Measurements from ENCODE around the gene TOR1AIP2.
"Not testable (repeated sequence)": the region's sequence is repeated elsewhere in the genome, so short reads cannot be mapped to it uniquely, and the experiment has no call there.

Gene TOR1AIP2

GRCh38 chr1:179860652-179861051, 17.0 kb downstream of the TOR1AIP2 start:
- no peak for DNase-seq (ENCODE audit: low spot score)
- H3K4me3 ChIP-seq (ENCODE audit: severe bottlenecking): no peak overlapping the region
- H3K27ac ChIP-seq (ENCODE audit: poor library complexity, severe bottlenecking): no peak overlapping the region
- H3K27me3 ChIP-seq (ENCODE audit: insufficient read depth, poor library complexity, severe bottlenecking): no peaks in the 10 kb centered on the region
- ATAC-seq (ENCODE audit: low read depth): no peak
- H3K9me3 ChIP-seq (ENCODE audit: severe bottlenecking): no peaks in the 10 kb centered on the region
- H3K36me3 ChIP-seq (ENCODE audit: low read depth): peaks cover 56% of the 10 kb centered on the region
- H3K4me1 ChIP-seq (ENCODE audit: insufficient read depth, poor library complexity, severe bottlenecking): no peaks in the 10 kb centered on the region
- no peak for TF ChIP-seq CTCF (IDR thresholded peaks at IDR 0.05; ENCODE audit: poor library complexity, severe bottlenecking)

GRCh38 chr1:179857009-179857408, 20.6 kb downstream of the TOR1AIP2 start:
- TF ChIP-seq CTCF (IDR thresholded peaks at IDR 0.05; ENCODE audit: poor library complexity, severe bottlenecking): no peak
- H3K4me3 ChIP-seq (ENCODE audit: severe bottlenecking): no peak overlapping the region
- H3K27me3 ChIP-seq (ENCODE audit: insufficient read depth, poor library complexity, severe bottlenecking): no peaks in the 10 kb centered on the region
- DNase-seq (ENCODE audit: low spot score) (no peak), ATAC-seq (ENCODE audit: low read depth) (no peak)
- no peaks in the 10 kb centered on the region for H3K4me1 ChIP-seq (ENCODE audit: insufficient read depth, poor library complexity, severe bottlenecking)
- H3K27ac ChIP-seq (ENCODE audit: poor library complexity, severe bottlenecking): no peak overlapping the region
- peaks cover 62% of the 10 kb centered on the region for H3K36me3 ChIP-seq (ENCODE audit: low read depth)
- H3K9me3 ChIP-seq (ENCODE audit: severe bottlenecking): no peaks in the 10 kb centered on the region

- H3K9me3 ChIP-seq (ENCODE audit: severe bottlenecking): no peaks in the 10 kb centered on the region
- H3K27me3 ChIP-seq (ENCODE audit: insufficient read depth, poor library complexity, severe bottlenecking): no peaks in the 10 kb centered on the region
- no peak overlapping the region for H3K4me3 ChIP-seq (ENCODE audit: severe bottlenecking)
- TF ChIP-seq CTCF (IDR thresholded peaks at IDR 0.05; ENCODE audit: poor library complexity, severe bottlenecking): no peak
- H3K36me3 ChIP-seq (ENCODE audit: low read depth): peaks cover 62% of the 10 kb centered on the region
- H3K4me1 ChIP-seq (ENCODE audit: insufficient read depth, poor library complexity, severe bottlenecking): no peaks in the 10 kb centered on the region
- H3K27ac ChIP-seq (ENCODE audit: poor library complexity, severe bottlenecking): no peak overlapping the region
- ATAC-seq (ENCODE audit: low read depth): no peak
- no peak for DNase-seq (ENCODE audit: low spot score)
These were observed 21.3 kb downstream of the TOR1AIP2 start for GRCh38 chr1:179856296-179856695.

- H3K27ac ChIP-seq (ENCODE audit: poor library complexity, severe bottlenecking); H3K27me3 ChIP-seq (ENCODE audit: insufficient read depth, poor library complexity, severe bottlenecking); H3K4me3 ChIP-seq (ENCODE audit: severe bottlenecking); H3K9me3 ChIP-seq (ENCODE audit: severe bottlenecking); H3K4me1 ChIP-seq (ENCODE audit: insufficient read depth, poor library complexity, severe bottlenecking); DNase-seq (ENCODE audit: low spot score); ATAC-seq (ENCODE audit: low read depth): not testable (repeated sequence)
- peaks cover 62% of the 10 kb centered on the region for H3K36me3 ChIP-seq (ENCODE audit: low read depth)
These were observed 21.8 kb downstream of the TOR1AIP2 start for GRCh38 chr1:179855831-179856230.

GRCh38 chr1:179853102-179853501, 24.5 kb downstream of the TOR1AIP2 start:
- Histone ChIP-seq H3K36me3 (ENCODE audit: low read depth) (peaks cover 70% of the 10 kb centered on the region), H3K4me1 (ENCODE audit: insufficient read depth, poor library complexity, severe bottlenecking) (no peaks in the 10 kb centered on the region), H3K27ac (ENCODE audit: poor library complexity, severe bottlenecking) (no peak overlapping the region), H3K4me3 (ENCODE audit: severe bottlenecking) (no peak overlapping the region), H3K9me3 (ENCODE audit: severe bottlenecking) (no peaks in the 10 kb centered on the region), H3K27me3 (ENCODE audit: insufficient read depth, poor library complexity, severe bottlenecking) (no peaks in the 10 kb centered on the region)
- DNase-seq (ENCODE audit: low spot score) (no peak), ATAC-seq (ENCODE audit: low read depth) (no peak)
- no peak for TF ChIP-seq CTCF (IDR thresholded peaks at IDR 0.05; ENCODE audit: poor library complexity, severe bottlenecking)

All from RWPE2 (cell line).